OCI-LY3 (cell line): Measurements from ENCODE around the gene BORCS5.

Experiments used
- H2AFZ ChIP-seq: fragments of 200-600, 300-600 bp; shearing (Covaris generic); 2 replicates; pipeline ENCODE4 v1.6.0; 2014; ENCODE audit warnings: antibody characterized with exemption, low read depth, low read length
- H3K27ac ChIP-seq: fragments of 200-600, 300-600 bp; sonication (generic); 2 replicates; pipeline ENCODE4 v1.5.1; 2014; ENCODE audit warnings: mild to moderate bottlenecking, low read length, moderate library complexity, mixed read lengths
- H3K27me3 ChIP-seq: fragments of 200-600, 300-600 bp; sonication (generic); 2 replicates; pipeline ENCODE4 v1.6.1; 2014; ENCODE audit warnings: low read depth, low read length, mixed read lengths
- H3K36me3 ChIP-seq: fragments of 200-600, 300-600 bp; sonication (generic); replicated peaks from 2 replicates; pipeline ENCODE3; 2014; ENCODE audit warnings: low read depth, low read length, mixed read lengths
- H3K4me1 ChIP-seq: fragments of 300-600, 200-600 bp; sonication (generic); 2 replicates; pipeline ENCODE4 v1.6.1; 2014; ENCODE audit warnings: low read length, mixed read lengths
- H3K4me2 ChIP-seq: fragments of 200-600, 300-600 bp; sonication (generic); 2 replicates; pipeline ENCODE4 v1.6.1; 2014; ENCODE audit warnings: low read length, mixed read lengths
- H3K4me3 ChIP-seq: fragments of 300-600, 200-600 bp; sonication (generic); 2 replicates; pipeline ENCODE4 v1.5.1; 2014; ENCODE audit warnings: antibody characterized with exemption, mild to moderate bottlenecking, low read length, moderate library complexity
- H3K79me2 ChIP-seq: fragments of 300-600, 200-600 bp; shearing (Covaris generic); 2 replicates; pipeline ENCODE4 v1.6.1; 2014; ENCODE audit warnings: mild to moderate bottlenecking, low read length, mixed read lengths
- H3K9ac ChIP-seq: fragments of 300-600, 200-600 bp; shearing (Covaris generic); 2 replicates; pipeline ENCODE4 v1.6.0; 2014; ENCODE audit warnings: mild to moderate bottlenecking, low read length, moderate library complexity
- H3K9me3 ChIP-seq: fragments of 200-600, 300-600 bp; shearing (Covaris generic); 2 replicates; pipeline ENCODE4 v1.6.1; 2014; ENCODE audit warnings: low read length, mixed read lengths; ENCODE audit not compliant: insufficient read depth
- H4K20me1 ChIP-seq: fragments of 200-600, 300-600 bp; sonication (generic); 2 replicates; pipeline ENCODE4 v1.6.1; 2016; ENCODE audit warnings: low read length, mixed read lengths; ENCODE audit not compliant: insufficient read depth
- EZH2phosphoT487 ChIP-seq: fragments of 200-600 bp; shearing (Covaris generic); IDR thresholded peaks from 2 replicates; pipeline ENCODE4 v1.6.1; 2018; ENCODE audit warnings: antibody characterized with exemption, mixed run types, low read depth
- TF ChIP-seq, protein P1 (sequence below): fragments of 200-600, 300-600 bp; sonication (generic); IDR thresholded peaks from 2 replicates; pipeline ENCODE4 v1.5.1; 2014; ENCODE audit warnings: antibody characterized with exemption, low read length, low read depth

BORCS5 gene

GRCh38 chr12:12323118-12323517 is 33.8 kb upstream of the BORCS5 start:
- Histone ChIP-seq H3K9ac (no peak overlapping the region), H3K36me3 (no peaks in the 10 kb centered on the region), H3K4me2 (no peak overlapping the region), H3K4me3 (no peak overlapping the region), H3K79me2 (no peaks in the 10 kb centered on the region), H2AFZ (no peak overlapping the region), H3K27me3 (peaks cover 5% of the 10 kb centered on the region; the same call in 1 of the 2 replicates), H4K20me1 (no peaks in the 10 kb centered on the region), H3K9me3 (no peaks in the 10 kb centered on the region), H3K27ac (no peak overlapping the region), H3K4me1 (peaks cover 3% of the 10 kb centered on the region; the same call in 1 of the 2 replicates)
- TF ChIP-seq, protein P1, sequence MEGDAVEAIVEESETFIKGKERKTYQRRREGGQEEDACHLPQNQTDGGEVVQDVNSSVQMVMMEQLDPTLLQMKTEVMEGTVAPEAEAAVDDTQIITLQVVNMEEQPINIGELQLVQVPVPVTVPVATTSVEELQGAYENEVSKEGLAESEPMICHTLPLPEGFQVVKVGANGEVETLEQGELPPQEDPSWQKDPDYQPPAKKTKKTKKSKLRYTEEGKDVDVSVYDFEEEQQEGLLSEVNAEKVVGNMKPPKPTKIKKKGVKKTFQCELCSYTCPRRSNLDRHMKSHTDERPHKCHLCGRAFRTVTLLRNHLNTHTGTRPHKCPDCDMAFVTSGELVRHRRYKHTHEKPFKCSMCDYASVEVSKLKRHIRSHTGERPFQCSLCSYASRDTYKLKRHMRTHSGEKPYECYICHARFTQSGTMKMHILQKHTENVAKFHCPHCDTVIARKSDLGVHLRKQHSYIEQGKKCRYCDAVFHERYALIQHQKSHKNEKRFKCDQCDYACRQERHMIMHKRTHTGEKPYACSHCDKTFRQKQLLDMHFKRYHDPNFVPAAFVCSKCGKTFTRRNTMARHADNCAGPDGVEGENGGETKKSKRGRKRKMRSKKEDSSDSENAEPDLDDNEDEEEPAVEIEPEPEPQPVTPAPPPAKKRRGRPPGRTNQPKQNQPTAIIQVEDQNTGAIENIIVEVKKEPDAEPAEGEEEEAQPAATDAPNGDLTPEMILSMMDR, result no peak
- no peak for TF ChIP-seq EZH2phosphoT487

DNA sequence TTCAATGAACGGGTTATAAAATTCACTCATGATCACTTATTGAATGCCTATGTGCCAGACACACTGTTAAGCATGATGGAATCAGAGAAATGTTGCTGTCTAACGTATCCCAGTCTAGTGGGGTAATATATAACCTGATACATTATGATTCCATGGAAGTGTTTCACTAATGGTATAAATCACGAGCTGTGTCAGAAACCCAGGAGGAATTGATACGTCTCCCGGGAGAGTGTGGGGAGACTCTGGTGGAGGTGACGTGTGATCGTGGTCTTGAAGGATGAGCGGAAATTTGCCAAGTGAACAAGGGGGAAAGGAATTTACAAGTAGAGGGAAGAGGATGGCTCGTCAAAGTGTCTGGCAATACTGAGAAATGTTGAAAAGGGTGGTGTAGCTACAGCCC is 33.3 kb upstream of the BORCS5 start:
- Histone ChIP-seq H3K9ac (no peak overlapping the region), H3K27me3 (peaks cover 5% of the 10 kb centered on the region; the same call in 1 of the 2 replicates), H3K27ac (no peak overlapping the region), H3K4me3 (no peak overlapping the region), H4K20me1 (no peaks in the 10 kb centered on the region), H3K4me2 (no peak overlapping the region), H2AFZ (no peak overlapping the region), H3K4me1 (peaks cover 3% of the 10 kb centered on the region; the same call in 1 of the 2 replicates), H3K36me3 (no peaks in the 10 kb centered on the region), H3K79me2 (no peaks in the 10 kb centered on the region), H3K9me3 (no peaks in the 10 kb centered on the region)
- no peak for TF ChIP-seq EZH2phosphoT487
- TF ChIP-seq, protein P1, result no peak

- TF ChIP-seq EZH2phosphoT487, result no peak
- TF ChIP-seq, protein P1, result no peak
- Histone ChIP-seq H3K4me2 (no peak overlapping the region), H3K4me3 (no peak overlapping the region), H3K36me3 (no peaks in the 10 kb centered on the region), H3K79me2 (no peaks in the 10 kb centered on the region), H3K4me1 (peaks cover 3% of the 10 kb centered on the region; the same call in 1 of the 2 replicates), H4K20me1 (no peaks in the 10 kb centered on the region), H3K27ac (no peak overlapping the region), H3K9ac (no peak overlapping the region), H3K9me3 (no peaks in the 10 kb centered on the region), H3K27me3 (peaks cover 20% of the 10 kb centered on the region), H2AFZ (no peak overlapping the region)
Observed at GRCh38 chr12:12326262-12326661, 30.6 kb upstream of the BORCS5 start.

GRCh38 chr12:12327802-12328201 is 29.1 kb upstream of the BORCS5 start:
- TF ChIP-seq, protein P1, result peak; percentile 80
- no peak for TF ChIP-seq EZH2phosphoT487
- peaks cover 3% of the 10 kb centered on the region; the same call in 1 of the 2 replicates for H3K4me1 ChIP-seq
- H3K9ac ChIP-seq, result no peak overlapping the region
- H2AFZ ChIP-seq, result no peak overlapping the region
- no peaks in the 10 kb centered on the region for H3K36me3 ChIP-seq
- peaks cover 25% of the 10 kb centered on the region for H3K27me3 ChIP-seq
- H3K9me3 ChIP-seq, result no peaks in the 10 kb centered on the region
- H4K20me1 ChIP-seq, result no peaks in the 10 kb centered on the region
- no peak overlapping the region for H3K27ac ChIP-seq
- H3K79me2 ChIP-seq, result no peaks in the 10 kb centered on the region
- H3K4me2 ChIP-seq, result peak overlapping the region; percentile 25; the same call in 1 of the 2 replicates
- H3K4me3 ChIP-seq, result no peak overlapping the region
